Activated CD4-positive, alpha-beta T cell treated with anti-CD3 and anti-CD28 coated beads for 4 hours (primary cell): ENCODE results near the gene DUSP6.

Source experiments
- DNase-seq, 2 donors: peaks; one replicate each; pipeline ENCODE4 v3.0.0-alpha.2; 2020

Gene DUSP6

DNA sequence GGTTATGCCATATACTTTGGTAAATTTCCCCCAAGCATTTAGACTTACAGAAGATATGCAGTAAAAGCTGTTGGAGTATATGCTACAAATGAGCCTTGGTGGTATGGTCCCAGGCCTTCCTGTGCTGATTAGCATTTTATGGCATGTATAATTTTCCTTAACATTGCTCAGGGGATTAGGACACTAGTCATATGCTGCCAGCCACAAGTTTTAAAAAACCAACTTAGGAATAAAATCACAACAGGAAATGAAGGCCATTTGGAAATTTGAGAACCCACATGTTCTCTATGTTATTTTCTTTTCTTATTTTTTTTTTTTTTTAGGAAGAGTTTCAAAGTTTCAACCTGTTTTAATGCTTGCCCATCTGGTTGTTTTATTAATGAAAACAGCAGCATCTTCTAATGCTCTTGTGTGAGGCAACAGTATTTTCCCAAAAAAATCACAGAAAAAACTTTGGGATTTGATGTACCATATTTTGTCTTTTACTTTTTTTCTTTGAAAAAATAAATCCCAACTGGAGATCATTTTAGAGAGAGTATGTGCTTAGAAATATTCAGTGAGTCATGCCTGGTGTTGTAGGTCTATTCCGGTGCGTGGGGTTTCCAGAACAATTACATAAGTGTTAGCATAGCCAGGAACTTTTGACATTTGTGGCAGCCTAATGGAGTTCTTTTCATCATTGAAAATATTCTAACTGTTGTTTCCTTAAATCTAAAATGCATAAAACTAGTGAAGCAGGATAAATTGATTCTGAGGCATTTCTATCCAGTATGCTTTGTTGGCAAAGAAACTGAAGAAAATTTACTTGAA lies 21.7 kb upstream of the DUSP6 start:
- DNase-seq, result no peak

DNA sequence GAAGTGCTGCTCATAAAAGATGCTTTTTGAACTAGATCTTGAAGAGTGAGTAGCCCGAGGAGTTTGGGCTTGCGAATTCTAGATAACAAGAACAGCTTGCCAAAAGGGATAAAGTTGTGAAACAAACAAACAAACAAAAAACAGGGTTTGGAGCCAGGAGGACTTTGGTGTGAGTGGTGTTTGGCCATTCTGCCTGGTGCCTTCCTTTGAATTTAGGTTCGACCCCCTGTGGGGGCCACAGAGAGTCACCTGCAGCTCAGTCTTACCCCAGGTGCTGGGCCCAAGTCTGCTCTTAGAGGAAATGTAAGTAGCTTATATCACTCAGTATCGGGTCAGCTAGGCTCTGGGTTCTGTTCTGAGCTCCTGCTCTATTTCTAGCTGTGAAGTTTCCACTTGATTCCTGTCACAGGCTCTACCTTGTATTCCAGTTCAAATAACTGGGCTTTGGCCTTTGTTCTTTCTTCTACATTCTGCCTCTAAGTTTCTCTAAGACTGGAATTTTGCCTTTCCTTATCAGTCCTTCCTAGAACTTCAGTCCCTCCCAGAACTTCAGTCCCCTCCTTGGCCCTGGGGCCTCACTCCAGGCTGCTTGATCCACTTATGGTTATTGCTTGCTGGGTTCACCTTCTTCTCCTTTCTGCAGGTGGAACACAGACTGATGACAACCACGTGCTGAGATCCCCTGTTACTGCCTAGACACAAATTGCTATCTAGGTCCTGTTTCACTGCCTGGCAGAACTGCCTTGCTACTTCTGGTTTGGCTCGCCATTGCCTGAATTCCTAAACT lies 20.5 kb upstream of the DUSP6 start:
- DNase-seq, result no peak

DNA sequence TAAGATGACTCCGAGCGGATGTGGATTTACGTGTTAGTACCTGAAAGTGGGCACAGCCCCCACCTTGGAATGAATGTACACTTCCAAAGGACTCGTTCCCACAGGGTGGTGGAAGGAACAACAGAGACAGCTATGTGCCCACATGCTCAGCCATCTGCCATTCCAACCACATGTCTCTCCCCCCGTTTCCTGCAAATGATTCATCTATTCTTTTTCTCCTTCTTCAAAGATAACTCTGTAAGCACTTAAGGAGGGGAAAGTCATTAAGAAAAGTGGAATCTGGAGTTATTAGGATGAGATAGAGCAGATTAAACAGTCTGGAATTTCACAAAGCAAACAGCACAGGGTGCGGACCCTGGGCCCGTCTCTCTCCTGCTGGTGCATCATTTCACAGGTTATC lies 18.5 kb upstream of the DUSP6 start:
- no peak for DNase-seq

DNA sequence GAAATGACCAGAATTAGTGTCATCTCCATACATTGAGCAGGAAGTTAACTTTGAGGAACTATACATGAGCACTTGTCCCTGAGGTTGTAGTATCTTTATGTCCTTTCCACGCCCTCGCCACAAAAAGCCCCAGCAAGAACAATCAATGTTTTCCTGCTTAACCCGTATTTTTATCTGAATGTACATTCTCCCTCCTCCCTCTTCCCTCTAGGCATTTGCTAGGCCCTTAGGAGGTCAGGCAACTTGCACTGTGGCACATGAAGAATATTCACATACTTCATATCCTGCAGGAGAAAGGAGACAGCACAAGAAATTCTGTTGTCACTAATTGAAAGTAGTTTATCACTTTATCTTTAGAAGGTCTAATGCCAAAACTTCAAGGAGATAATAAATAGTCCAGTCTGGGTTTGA lies 18.1 kb upstream of the DUSP6 start:
- no peak for DNase-seq

DNA sequence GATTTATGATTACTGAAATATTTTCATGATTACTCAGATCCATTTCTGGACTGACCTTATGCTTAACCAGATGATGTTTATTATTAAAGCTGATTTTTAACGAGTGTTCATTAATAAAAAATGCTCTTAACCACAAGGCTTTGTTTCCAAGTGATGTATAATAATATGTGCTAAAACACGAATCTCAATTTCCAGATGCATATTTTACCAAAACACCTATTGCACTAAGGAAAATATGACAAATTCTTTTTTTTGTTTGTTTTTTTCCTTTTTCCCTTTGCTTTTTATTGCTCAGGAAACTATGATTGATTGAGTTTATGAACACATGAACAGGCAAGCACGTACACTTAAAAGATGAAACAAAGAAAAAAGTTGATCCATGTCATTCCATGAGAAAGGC lies 16.9 kb upstream of the DUSP6 start:
- no peak for DNase-seq

DNA sequence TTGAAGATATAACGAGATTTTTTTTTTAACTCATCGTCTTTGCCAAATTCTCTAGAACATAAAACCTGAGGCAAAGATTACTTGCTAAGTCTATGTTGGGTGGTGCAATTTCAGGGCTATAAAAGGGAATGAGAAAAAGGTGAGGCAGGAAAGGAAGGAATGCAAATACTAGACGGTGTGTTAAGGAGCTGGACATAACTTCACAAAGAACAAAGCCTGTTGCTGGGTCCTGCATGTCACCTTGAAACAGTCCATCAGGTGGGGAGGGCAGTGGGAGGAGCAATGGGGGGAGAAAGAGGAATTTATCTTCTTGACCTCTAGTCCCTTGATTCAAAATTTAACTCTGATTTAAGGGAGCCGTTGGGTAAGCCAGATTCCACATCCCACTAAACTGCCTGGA lies 16.1 kb upstream of the DUSP6 start:
- DNase-seq, result no peak

DNA sequence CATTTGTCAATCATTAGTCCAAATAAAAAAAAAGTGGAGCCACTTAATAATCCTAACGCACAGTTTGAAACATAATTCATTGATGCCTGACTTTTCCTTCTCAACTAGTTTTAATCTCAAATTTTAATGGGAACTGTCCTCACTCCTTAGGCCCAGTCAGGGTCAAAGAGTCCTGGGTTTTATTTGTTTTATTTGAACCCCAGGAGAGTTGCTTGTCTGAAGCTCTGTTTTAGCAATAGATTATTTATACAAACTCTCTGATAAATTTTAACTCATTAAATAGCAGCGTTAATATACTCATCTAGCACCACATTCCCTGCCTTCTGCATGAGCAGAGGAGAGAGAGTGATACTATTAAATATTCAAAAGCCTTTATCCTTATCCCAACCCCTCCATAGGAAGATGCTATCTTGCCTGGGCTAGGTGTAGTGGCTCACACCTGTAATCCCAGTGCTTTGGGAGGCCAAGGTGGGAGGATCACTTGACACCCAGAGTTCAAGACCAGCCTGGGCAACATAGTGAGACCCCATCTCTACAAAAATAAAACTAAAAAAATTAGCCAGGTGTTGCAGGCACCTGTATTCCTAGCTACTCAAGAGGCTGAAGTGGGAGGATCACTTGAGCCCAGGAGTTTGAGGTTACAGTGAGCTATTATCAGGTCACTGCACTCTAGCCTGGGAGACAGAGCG lies 14.5 kb upstream of the DUSP6 start:
- DNase-seq, result no peak

DNA sequence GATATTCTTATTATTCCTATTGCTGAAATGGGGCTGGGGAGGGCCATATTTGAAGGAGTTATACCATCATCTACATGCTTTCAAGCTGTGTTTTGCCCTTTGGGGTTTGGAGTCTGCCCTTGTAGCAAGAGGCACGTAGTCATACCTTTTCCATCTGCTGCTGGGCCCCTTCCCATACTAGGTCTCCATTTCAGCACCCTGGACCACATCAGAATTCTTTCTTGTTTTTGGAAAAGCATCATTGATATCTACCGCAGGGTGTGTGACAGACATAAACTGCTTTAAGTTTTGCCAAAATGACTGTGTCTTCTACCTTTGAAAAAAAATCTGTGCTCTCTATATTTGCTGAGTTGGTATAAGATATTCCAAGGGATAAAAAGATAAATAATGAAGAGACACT lies 12.3 kb upstream of the DUSP6 start:
- DNase-seq, result no peak

DNA sequence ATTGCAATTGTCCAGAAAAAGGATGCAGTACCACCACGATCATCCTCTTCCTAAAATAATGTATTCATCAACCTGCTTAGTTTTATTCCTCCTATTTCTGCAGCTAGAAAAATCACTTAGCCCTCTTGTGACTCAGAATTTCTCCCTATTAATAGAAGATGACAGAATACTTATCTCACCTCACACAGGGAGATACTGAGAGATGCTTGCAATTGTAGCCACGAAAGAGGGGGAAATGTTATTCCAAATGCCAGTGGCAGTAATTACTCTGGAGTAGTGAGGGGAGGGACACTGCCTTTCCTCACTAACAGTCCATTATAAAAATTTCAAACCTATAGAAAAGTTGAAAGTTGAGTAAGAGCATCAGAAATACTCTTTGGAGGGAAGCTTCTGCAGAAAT lies 11.8 kb upstream of the DUSP6 start:
- DNase-seq, result no peak

DNA sequence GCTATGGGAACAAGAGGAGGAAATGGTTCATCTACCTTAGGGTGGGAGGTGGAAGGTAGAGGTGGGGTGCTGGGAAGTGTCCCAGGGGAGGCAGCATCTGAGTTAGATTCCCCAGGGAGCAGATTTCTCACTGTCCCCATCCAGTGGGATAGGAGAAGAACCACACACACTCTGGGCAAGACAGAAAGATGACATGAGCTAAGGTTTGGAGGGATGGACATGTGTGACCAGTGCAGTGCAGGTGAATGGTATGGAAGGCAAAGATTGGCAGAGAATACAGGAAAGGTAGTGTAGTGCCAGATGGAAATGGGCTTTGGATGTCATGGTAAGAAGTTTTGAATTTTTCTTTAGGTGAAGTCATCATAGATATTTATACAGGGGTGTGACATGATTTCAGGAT lies 11.3 kb upstream of the DUSP6 start:
- DNase-seq, result no peak

DNA sequence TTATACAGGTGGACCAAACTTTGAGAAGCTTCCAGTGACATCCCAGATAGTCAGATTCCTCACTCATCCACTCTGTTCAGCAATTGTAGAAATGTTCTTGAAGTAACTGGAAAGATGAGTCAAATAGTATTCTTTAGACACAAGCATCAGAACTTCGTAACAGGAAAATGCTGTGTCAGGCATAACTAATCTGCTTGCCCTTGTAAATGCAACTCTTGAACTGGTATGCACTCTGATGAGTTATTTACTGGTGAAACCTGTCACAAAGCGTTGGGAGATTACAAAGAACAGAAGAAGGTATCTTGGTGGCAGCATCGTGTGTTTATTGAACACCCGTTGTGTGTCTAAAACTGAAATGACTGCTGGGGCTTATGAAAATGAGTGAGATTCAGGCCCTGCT lies 10.8 kb upstream of the DUSP6 start:
- no peak for DNase-seq

DNA sequence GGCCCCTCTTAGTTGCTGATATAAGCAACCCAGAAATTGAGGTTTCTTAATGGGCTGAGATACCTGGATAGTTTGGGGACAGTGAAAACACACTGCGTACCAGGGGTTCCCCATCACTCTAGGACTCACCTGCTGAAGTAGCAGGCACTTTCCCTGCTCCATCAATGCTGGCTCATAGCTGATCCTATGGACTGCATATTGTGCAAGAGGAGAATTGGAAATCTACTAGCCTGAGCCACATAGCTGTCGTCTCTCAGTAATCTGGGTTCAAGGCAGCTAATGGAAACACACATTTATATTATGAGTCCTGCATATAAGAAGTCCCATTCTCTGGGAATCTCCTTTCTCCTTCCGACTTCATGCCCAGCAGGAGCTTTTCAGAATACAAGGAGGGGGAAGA lies 7.3 kb upstream of the DUSP6 start:
- no peak for DNase-seq

DNA sequence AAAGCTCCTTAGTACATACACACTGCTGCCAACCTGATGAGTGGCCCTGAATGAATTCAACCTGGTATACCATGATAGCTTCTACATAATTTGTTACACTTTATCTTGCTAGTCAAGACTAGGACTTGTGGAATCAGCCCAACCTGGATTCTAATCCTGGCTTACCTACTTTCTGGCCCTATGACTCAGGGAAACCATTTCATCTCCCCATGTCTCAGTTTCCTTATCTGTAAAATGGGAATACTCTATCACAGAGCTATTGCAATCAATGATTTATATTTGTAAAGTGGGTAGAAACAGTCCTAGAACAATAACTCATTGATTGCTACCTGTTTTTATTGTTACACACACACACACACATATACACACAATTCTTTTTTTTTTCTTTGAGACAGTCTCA lies 6.5 kb upstream of the DUSP6 start:
- DNase-seq, result no peak

DNA sequence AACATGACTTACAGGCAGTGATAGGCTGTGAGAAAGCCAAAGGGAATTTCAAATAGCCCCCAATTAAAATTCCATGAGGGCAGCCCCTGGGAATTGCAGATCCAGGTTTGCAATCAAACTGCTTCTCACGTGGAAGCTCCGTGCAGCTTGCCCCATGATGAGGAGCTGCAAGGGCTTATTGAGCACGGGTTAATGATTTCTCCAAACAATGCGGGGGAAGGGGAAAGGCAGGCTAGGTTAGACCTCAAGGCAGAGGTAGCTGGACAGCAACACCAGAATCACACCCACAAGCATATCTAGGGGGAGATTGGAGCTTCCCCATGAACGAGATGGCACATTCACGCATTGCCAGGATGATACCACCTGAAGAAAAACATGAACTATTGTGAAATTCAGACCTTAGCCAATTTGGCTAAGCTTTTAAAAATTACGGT lies 5.0 kb upstream of the DUSP6 start:
- DNase-seq, result no peak

DNA sequence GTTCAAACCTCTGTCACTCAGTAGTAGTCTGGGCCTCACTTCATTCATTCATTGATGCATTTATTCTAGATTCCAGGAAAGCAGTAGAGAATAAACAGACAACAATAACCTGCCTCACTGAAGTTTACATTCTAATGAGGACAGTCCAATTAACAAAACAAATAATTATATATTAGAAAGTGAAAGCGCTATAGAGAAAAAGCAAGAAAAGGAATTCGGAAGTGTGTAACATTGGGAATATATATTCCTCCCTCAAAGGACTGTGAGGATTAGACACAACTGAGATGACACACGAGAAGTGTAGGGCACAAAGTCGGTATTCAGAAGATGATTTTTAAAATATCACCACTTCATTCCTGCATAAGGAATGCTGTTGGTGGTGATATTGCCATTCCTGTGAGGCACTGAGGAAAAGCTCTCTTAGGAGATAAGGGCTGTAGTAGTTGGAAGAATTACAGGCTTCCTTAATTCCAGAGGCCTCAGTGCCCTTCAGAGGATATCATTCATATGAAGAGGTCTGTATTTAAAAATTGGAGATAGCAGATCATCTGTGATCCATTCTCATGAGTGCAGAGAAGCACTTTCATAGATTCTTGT lies 3.9 kb upstream of the DUSP6 start:
- DNase-seq, result no peak

DNA sequence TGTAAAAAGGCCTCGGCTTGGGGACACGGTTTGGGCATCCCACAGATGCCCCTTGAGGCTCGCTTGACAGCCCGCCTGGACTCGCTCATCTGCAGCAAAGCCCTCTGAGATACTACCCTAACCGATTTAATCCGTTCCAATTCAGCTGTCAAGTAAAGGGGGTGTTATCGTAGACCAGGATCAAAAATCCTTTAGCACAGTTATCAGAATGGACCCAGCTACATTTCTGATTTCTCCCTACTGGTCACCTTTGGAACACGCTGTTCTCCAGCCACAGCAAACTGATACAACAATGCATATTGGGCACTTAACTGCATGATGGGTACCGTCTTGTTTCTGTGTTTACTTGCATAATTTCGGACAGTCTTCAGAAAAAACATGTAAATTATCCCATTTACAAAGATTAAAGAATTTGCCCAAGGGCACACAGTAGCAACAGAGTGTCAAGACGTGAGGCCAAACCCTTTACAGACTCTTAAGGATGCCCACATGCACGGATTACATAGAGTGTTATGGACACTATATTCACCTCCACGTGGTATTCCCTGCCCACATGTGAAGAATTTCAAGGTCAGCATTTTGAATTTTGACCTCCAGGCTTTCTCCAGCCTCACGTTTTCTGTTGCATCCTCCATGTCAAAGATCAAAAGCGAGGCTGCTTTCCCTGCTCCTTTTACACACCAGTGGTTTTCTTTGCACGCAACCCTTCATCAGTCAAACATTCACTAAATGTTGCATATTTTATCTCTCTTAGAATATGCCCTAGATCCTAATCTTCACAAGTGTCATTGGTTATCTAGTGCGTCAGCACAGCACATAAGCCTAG lies 3.2 kb upstream of the DUSP6 start:
- DNase-seq, result no peak

DNA sequence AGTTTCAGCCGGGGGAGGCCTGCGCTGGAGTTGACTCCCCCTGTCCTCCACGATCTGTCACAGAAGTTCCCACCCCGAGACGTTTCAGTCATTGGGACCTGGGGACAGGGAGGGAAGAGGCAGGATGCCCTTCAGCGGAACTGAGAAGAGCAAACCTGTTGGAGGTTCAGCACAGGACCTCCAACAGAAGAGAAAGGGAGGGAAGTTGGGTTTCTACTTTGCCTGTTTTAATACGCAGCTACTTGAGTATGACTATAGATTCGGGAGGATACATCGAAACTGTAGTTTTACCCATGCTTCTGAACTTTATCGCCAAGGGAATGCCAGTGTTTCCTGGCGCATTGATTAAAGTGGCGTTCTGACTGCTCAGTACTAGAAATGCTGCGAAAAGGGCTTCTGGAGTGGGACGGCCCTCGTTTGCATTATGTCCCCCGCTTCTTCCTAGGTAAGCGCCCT lies 2.3 kb upstream of the DUSP6 start:
- DNase-seq, result no peak

DNA sequence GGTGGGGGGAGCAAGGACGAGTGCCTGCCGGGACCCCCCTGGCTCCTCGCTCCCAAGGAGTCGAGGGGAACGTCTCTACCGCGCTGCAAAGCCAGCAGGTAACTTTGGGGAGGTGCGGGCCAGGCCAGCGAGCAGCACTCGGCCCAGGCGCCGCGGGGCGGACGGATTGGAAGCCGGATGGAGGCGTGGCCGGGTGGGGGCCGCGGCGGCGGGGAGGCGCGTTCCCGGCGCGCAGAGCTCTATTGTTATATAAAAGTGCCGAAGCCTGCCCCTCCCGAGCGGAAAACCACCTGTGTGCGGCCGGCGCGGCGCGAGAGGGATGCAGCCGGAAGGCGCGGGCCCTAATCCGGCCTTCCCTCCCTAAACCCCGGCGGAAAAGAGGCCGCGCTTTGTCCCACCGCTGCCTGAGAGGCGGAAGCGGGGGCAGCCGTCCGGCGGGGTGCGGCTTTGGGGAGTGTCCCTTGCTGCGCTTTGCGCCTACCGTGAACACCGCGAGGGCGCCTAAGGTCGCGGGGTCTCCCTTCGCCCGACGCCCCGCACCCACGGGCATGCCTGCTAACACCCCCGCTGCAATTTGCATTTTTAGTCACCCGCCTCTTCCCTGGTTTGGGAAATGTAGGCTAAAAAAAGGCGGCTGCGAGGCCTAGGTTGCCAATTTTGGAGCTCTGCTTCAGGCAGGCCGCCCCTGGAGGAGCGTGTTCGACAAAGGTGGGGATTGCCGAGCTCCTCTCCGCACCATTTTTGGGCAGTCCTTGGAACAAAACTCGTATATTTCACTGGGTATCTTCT lies 1.7 kb upstream of the DUSP6 start:
- DNase-seq, result peak; percentile 57 to 63

DNA sequence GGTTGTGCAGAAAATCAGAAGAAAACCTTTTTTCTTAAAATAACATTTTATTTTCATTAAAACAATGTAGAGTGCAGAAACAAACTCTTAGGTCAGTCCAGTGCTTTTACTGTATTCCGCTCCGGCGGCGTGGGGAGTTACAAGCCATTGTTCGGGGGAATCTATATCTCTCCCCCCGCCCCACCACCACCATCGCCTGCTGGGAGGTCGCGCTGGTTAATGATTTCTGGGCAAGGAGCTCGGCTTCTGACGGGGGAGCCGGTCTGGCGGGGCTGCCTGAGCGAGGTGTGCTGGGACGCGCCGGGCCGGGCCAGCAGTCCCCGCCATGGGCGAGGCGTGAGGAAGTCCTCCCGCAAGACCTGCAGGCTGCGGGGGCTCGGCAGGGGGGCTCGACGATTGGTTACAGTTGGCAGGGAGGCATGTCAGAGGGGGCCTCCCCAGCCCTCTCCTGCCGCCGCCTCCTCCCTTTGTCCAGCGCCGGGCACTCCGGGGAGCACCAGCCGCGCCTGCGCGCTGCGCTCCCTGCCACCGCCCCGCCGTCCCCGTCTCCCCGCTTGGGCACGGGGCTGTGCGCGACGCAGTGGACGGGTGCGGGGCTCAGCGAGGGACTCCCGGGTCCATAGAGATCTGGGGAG lies 1.0 kb upstream of the DUSP6 start:
- peak; percentile 28 to 36 for DNase-seq

DNA sequence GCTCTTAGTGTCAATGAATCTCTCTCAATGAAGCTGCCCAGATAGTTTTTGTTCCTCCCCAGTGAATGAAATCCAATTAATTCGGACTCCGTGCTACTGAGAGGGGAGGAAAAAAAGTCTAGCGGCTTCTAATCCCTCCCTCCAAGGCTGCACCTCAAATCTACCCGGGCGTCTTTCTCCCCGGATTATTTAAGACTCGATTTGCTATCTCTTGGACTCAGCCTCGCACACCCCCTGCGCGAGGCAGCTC lies 134 bp downstream of the DUSP6 start:
- no peak for DNase-seq

DNA sequence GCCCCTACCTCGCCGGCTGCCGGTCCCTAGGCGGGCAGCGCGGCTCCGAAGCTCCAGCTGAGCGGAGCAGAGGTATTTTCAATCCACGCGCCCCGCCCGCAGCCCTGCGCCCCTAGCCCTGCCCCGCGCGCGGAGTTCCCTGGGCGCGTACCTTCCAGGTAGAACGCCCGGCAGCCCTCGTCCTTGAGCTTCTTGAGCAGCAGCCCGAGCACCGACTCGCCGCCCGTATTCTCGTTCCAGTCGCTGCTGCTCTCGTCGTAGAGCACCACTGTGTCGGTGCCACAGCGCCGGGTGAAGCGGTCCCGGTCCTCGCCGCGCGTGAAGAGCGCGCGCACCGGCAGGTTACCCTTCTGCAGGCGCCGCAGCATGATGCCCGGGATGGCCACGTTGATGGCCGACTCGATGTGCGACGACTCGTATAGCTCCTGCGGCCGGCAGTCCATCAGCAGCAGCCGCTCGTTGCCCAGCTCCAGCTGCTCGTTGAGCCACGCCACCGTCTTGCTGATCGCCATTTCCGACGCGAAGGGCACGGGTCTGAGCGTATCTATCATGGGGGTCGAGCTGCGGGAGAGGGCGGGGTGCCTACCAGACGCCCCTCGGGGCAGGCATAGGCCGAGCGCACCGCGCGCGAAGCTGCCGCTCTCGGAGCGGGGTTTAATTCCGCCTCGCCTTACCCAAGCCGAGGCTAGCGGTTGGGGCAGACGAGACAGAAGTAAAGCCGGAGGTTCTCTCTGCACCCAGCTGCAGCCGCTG lies 636 bp downstream of the DUSP6 start:
- peak; percentile 37 to 49 for DNase-seq
